HG02840 (cell line): ENCODE measurements around the gene SOX5.
"Not testable (repeated sequence)": the region's sequence is repeated elsewhere in the genome, so short reads cannot be mapped to it uniquely, and the experiment has no call there.

ENCODE experiments used
- ATAC-seq: cut with Tn5 transposase; IDR thresholded peaks from one replicate; pipeline ENCODE4 v1.9.1; 2021; ENCODE audit warnings: mild to moderate bottlenecking, moderate library complexity, moderate number of reproducible peaks; ENCODE audit not compliant: unreplicated experiment, low FRiP score

Gene SOX5

GRCh38 chr12:23911574-23911973 is 37.9 kb downstream of the SOX5 start:
- no peak for ATAC-seq

DNA sequence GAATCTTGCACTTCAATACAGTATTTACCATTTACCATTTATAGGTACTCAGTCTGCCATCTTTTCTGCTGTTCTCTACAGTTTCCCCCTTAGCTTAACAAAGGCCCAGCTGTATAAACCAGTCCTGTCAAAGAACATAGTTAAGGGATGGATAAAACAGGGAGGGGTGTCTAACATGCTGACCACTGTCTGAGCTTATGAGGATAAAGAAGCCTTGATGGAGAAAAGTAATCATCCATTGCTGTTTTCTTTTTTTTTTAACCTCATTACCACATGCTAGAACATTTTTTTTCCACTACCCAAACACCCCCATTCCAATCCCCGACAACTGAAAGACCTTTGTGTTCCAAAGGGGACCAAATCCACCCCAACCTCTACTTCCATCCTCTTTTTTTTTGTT is 39.9 kb downstream of the SOX5 start:
- ATAC-seq = no peak

DNA sequence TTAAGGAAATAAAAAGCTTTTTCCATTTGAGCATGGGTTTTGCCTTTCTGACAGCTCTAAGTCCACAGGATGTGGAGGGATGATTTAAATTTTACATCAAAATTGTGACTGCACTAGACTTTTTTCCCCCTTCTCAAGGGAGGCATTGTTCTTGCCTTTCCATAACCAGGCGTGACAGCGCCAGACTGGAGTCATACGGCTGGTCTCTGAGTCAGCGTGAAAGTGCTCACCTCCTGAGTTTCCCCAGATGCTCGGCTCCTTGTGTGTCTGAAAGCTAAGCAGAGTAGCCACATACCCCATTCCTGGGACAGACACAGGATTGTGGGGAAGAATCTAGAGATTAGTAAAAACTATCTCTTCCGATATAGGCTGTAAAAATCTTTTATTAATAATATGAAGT is 43.1 kb downstream of the SOX5 start:
- no peak for ATAC-seq

- ATAC-seq = no peak
These were observed 50.0 kb downstream of the SOX5 start for GRCh38 chr12:23899434-23899833.

- no peak for ATAC-seq
These were observed 51.3 kb downstream of the SOX5 start for GRCh38 chr12:23898121-23898520.

DNA sequence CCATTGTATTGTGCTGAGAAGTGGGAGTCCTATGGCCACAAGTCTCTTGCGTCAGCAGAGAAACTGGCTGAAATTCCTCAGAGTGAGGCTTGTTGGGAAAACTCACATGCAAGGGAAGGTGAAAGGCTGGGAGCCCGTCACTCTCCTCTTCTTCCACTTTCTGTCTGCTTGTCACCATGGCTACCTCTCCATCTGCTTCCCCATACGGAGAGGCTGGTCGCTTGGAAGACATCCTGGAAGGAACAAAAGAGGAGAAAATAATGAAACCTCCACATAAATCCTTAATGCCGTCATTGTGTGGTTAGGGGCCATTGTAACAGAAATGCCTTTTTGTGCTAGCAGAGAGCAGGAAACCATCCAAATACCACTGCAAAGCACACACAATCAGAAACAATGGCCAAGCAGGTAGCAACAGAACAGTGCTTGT is 53.7 kb downstream of the SOX5 start:
- no peak for ATAC-seq

- no peak for ATAC-seq
These were observed 55.9 kb downstream of the SOX5 start for GRCh38 chr12:23893611-23894010.

DNA sequence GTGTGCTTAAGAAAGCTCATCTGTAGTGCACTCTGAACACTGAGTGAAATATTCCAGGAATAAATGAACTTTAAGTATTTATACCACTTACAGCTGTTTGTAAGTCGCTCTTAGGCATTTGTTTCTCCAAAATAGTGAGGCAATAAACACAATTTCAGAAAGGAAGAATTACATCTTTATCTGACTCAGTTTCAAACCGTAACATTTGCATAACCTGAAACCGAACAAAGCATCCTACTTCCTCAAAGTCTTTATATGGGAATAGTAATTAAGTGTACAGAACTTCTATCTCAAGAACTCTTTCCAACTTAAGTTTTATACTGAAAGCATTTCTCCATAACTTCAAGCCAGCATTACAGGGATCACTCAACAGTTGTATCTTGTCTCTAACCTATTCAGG is 58.4 kb downstream of the SOX5 start:
- ATAC-seq = no peak

DNA sequence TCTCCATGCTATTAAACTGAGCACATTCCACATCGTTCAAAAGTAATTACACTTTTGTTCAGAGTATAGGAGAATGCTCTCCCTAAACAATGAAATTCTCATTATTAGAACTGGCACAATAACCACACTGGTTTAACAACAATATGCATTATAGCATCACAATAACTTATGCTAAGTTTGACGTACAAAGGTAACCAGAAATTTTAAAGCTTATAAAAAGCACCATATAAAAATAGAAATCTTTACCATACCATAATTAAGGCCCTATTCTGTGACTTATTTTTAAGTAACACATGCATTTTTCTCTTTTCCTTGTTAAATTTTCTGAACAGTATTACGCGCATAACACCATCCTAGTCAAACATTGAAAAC is 60.4 kb downstream of the SOX5 start:
- no peak for ATAC-seq

DNA sequence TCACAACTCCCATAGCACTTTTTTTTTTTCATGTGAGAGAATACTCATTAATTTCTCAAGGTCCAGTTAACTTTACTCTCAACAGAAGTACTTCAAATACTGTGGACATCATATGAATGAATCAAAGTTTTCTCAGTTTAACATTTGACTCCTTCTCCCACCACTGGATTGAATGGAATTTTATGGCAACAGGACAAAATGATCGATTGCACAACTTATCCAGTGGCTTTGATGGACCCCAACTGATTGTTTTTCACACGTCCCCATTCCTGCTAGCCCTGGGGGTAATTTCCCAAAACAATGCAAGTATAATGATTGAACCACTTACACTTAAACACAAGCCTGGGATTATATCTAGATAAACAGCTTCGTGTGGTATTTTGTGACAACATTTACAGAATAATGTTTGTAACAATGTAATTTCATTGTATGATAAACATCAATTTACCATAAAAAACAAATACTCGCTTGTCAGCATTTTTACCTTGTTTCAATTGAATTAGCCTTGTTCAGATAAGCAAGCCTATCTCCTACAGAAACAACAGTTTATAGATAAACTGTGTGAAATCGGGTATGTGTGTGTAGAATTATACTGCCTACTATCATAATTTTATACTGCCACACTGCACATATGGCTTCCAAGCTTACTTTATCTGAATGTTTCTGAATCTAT is 60.9 kb downstream of the SOX5 start:
- no peak for ATAC-seq

- ATAC-seq = no peak
These were observed 62.2 kb downstream of the SOX5 start for GRCh38 chr12:23887055-23887835.

GRCh38 chr12:23885394-23885793 is 64.1 kb downstream of the SOX5 start:
- no peak for ATAC-seq

GRCh38 chr12:23884909-23885308 is 64.6 kb downstream of the SOX5 start:
- no peak for ATAC-seq

GRCh38 chr12:23880988-23881387 is 68.5 kb downstream of the SOX5 start:
- ATAC-seq = no peak

DNA sequence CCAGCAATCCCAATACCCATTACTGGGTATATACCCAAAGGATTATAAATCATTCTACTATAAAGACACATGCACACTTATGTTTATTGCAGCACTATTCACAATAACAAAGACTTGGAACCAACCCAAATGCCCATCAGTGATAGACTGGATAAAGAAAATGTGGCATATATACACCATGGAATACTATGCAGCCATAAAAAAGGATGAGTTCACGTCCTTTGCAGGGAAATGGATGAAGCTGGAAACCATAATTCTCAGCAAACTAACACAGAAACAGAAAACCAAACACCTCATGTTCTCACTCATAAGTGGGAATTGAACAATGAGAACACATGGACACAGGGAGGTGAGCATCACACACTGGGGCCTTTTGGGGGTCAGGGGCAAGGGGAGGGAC is 72.9 kb downstream of the SOX5 start:
- not testable (repeated sequence) for ATAC-seq

GRCh38 chr12:23867794-23868193 is 81.7 kb downstream of the SOX5 start:
- ATAC-seq = no peak

DNA sequence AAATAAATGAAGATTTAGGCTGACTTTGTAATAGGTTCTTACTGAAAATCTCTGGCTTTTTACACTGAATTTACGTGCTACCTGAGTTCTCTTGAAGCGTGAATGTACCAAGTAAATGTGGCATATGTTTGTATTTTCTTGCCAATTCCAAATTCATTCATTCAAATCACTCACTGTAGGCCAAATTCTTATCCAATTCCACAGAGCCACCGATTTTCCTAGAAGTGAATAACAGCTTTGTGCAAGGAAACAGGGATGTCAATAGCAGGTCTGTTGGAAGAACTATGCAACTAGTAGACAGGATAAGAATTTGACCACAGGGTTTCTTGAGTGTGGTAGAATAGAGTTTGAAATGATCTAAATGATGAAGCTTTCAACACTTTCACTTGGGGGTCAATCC is 86.8 kb downstream of the SOX5 start:
- no peak for ATAC-seq

GRCh38 chr12:23860019-23860418 is 89.5 kb downstream of the SOX5 start:
- ATAC-seq = no peak

GRCh38 chr12:23857178-23857577 is 92.3 kb downstream of the SOX5 start:
- no peak for ATAC-seq

DNA sequence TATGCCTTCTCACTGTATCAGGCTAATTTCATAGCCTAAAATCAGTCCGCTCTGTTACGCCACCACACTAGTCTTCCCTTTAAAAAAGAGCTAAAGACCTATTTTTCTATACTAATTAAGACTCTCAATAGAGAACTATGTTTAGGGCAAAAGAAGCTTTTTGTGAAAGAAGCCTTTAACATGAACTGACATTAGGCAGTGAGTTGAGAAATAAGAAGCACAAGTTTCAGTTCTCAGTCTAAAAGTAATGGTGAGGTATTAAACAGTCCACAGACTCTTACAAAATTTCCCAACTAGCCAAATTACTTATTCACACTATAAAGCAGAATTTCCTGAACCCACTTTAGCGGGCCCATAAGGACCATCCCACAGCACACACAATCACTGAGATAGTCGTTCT is 93.7 kb downstream of the SOX5 start:
- ATAC-seq = no peak

DNA sequence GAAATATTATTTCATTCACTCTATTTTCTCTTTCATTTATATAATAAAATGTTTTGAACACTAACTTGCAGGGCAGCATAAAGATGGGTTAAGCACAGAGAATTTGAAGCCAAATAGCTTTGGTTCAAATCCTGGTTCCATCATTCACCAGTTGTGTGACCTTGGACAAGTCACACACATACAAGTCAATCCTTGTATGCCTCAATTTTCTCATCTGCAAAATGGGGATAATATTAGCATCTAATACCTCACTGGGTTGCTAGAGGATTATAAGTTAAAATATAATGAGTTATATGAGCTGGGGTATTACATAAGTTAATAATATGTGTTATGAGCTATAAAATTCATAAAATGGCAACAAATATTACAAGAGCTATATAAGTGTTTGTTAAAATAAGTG is 94.9 kb downstream of the SOX5 start:
- ATAC-seq = no peak

- no peak for ATAC-seq
These were observed 95.8 kb downstream of the SOX5 start for GRCh38 chr12:23853640-23854039.
